ENCODE data around the gene STEAP1.
"Not testable (repeated sequence)": the region's sequence is repeated elsewhere in the genome, so short reads cannot be mapped to it uniquely, and the experiment has no call there.

DNA sequence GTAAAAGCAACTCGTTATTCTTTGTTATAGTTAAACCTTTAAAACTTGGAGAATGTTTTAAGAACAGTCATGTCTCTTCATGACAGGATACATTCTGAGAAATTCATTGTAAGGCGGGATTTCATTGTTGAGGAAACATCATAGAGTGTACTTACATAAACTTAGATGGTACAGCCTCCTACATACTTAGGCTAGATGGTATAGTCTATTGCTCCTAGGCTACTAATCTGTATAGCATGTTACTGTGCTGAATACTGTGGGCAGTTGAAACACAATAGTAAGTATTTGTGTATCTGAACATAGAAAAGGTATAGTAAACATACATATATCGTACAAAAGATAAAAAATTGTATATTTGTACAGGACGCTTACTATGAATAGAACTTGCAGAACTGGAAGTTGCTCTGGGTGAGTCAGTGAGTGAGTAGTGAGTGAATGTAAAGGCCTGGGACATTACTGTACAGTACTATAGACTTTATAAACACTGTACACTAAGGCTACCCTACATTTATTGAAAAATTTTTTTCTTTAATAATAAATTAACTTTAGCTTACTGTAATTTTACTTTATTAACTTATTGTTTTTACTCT lies 3.6 kb downstream of the STEAP1 start:
- TF ChIP-seq, protein P1, sequence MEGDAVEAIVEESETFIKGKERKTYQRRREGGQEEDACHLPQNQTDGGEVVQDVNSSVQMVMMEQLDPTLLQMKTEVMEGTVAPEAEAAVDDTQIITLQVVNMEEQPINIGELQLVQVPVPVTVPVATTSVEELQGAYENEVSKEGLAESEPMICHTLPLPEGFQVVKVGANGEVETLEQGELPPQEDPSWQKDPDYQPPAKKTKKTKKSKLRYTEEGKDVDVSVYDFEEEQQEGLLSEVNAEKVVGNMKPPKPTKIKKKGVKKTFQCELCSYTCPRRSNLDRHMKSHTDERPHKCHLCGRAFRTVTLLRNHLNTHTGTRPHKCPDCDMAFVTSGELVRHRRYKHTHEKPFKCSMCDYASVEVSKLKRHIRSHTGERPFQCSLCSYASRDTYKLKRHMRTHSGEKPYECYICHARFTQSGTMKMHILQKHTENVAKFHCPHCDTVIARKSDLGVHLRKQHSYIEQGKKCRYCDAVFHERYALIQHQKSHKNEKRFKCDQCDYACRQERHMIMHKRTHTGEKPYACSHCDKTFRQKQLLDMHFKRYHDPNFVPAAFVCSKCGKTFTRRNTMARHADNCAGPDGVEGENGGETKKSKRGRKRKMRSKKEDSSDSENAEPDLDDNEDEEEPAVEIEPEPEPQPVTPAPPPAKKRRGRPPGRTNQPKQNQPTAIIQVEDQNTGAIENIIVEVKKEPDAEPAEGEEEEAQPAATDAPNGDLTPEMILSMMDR (IDR thresholded peaks at IDR 0.05 in 8 of 11, conservative IDR thresholded peaks at IDR 0.05 in 3 of 11): not testable (repeated sequence)
- not testable (repeated sequence) for TF ChIP-seq POLR2AphosphoS5 (IDR thresholded peaks at IDR 0.05)
